Upper lobe of right lung (tissue), 1 donor: ENCODE measurements around the gene NXPE1. TPM values are rescaled to one million over a fixed set of nuclear protein-coding genes. Genes with fewer than 3 reads are reported as not detected.

Experiments
- ATAC-seq: fragments of 200-7000 bp; cut with Tn5 transposase; one replicate; pipeline ENCODE4 v1.9.1; 2020; ENCODE audit warnings: mild to moderate bottlenecking, moderate library complexity
- DNase-seq: peaks from one replicate; pipeline ENCODE4 v3.0.0-alpha.2; 2020
- H3K27ac ChIP-seq: fragments of 200-600 bp; one replicate; pipeline ENCODE4 v1.8.0; 2022
- H3K27me3 ChIP-seq: fragments of 200-600 bp; one replicate; pipeline ENCODE4 v1.8.0; 2022; ENCODE audit warnings: mild to moderate bottlenecking
- H3K36me3 ChIP-seq: fragments of 200-600 bp; one replicate; pipeline ENCODE4 v1.8.0; 2022
- H3K4me1 ChIP-seq: fragments of 200-600 bp; one replicate; pipeline ENCODE4 v1.8.0; 2022
- H3K4me3 ChIP-seq: fragments of 200-600 bp; one replicate; pipeline ENCODE4 v1.8.0; 2022; ENCODE audit warnings: mild to moderate bottlenecking
- H3K9me3 ChIP-seq: fragments of 200-600 bp; one replicate; pipeline ENCODE4 v1.8.0; 2022
- CTCF ChIP-seq: fragments of 200-600 bp; IDR thresholded peaks from one replicate; pipeline ENCODE4 v1.8.0; 2022; ENCODE audit warnings: antibody characterized with exemption
- intact Hi-C: fragments of 100-400 bp; cut with DNase I; formaldehyde crosslinking; loops from one replicate; pipeline ENCODE4 v1.11.0; 2022
- total RNA-seq: library from RNA; stranded (reverse); fragmentation: NEBNext Ultra II Directional; extraction: Animal tissue kit (Norgen Biotek cat#: 25700); gene quantifications from one replicate; pipeline ENCODE4 v1.2.1, GENCODE V29; 2021
- donor health status: DM: no; HTN: yes; CAD: no; lungs with severe emphysema.

The NXPE1 gene
- total RNA-seq, 1 donor from 2014 or later = not detected

DNA sequence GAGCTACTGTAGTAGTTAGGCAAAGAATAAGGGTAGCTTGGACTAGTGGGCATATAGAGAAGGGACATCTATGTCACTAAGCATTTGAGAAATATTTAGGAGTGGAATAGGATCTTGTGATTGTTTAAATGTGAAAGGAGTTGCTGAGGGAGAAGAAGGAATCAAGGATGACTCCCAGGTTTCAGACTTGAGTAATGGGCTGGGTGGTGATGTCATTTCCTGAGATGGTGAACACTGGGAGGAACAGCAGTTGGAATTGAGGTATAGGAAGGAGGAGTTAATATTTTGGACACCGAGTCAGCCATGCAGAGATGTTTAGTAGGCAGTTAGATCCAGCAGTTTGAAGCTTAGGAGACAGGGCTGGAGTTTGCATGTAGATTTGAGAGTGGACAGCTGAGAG lies 80.3 kb downstream of the NXPE1 start:
- Histone ChIP-seq H3K27ac (no peak overlapping the region), H3K27me3 (no peaks in the 10 kb centered on the region), H3K4me1 (no peaks in the 10 kb centered on the region), H3K9me3 (no peaks in the 10 kb centered on the region), H3K36me3 (no peaks in the 10 kb centered on the region), H3K4me3 (no peak overlapping the region)
- DNase-seq (no peak), ATAC-seq (no peak)
- intact Hi-C loops = no loop called here
- no peak for TF ChIP-seq CTCF

DNA sequence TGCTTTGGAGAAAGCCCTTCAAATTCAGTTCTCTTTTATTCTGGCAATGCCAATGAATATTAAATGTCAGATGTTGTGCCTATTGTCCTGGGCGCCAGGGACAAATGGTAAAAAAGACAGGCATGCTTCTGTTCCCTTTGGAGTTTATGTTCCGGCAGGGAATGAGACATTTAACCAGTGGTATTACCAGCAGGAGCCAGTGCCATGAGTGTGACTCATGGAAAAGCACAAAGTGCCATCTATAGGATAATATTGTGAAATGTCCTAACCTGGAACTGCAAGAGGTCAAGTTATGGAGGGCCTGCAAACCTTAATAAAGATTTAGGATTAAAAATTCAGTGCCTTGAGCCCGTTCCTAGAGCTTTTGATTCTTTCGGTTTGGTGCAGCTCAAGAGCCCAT lies 80.9 kb downstream of the NXPE1 start:
- ATAC-seq = no peak
- H3K4me3 ChIP-seq = no peak overlapping the region
- H3K27me3 ChIP-seq = no peaks in the 10 kb centered on the region
- H3K9me3 ChIP-seq = no peaks in the 10 kb centered on the region
- intact Hi-C loops = no loop called here
- H3K27ac ChIP-seq = no peak overlapping the region
- no peaks in the 10 kb centered on the region for H3K4me1 ChIP-seq
- TF ChIP-seq CTCF = no peak
- DNase-seq = no peak
- H3K36me3 ChIP-seq = no peaks in the 10 kb centered on the region

GRCh38 chr11:114478001-114478410 lies 81.7 kb downstream of the NXPE1 start:
- no peak overlapping the region for H3K4me3 ChIP-seq
- H3K4me1 ChIP-seq = no peaks in the 10 kb centered on the region
- H3K9me3 ChIP-seq = no peaks in the 10 kb centered on the region
- no peak for TF ChIP-seq CTCF
- DNase-seq = no peak
- no peak overlapping the region for H3K27ac ChIP-seq
- intact Hi-C loops = no loop called here
- ATAC-seq = no peak
- H3K36me3 ChIP-seq = no peaks in the 10 kb centered on the region
- no peaks in the 10 kb centered on the region for H3K27me3 ChIP-seq

GRCh38 chr11:114472661-114473060 lies 87.0 kb downstream of the NXPE1 start:
- no peak for TF ChIP-seq CTCF
- Histone ChIP-seq H3K9me3 (no peaks in the 10 kb centered on the region), H3K36me3 (no peaks in the 10 kb centered on the region), H3K4me1 (no peaks in the 10 kb centered on the region), H3K4me3 (no peak overlapping the region), H3K27me3 (no peaks in the 10 kb centered on the region), H3K27ac (no peak overlapping the region)
- DNase-seq (no peak), ATAC-seq (no peak)
- intact Hi-C loops = no loop called here

Other genes starting within 250 kb of the NXPE1 start
- 8.1 TPM for gene C11orf71, start 159.4 kb downstream of the NXPE1 start, total RNA-seq
- 30.1 TPM for gene RBM7, start 159.2 kb downstream of the NXPE1 start, total RNA-seq
- 78.4 TPM for gene REXO2, start 120.4 kb downstream of the NXPE1 start, total RNA-seq
- not detected for gene NXPE4, start 35.9 kb upstream of the NXPE1 start, total RNA-seq
- not detected for gene NXPE2, start 118.6 kb upstream of the NXPE1 start, total RNA-seq